ENCODE results near the gene AGGF1.
"Not testable (repeated sequence)": the region's sequence is repeated elsewhere in the genome, so short reads cannot be mapped to it uniquely, and the experiment has no call there.

Gene AGGF1

DNA sequence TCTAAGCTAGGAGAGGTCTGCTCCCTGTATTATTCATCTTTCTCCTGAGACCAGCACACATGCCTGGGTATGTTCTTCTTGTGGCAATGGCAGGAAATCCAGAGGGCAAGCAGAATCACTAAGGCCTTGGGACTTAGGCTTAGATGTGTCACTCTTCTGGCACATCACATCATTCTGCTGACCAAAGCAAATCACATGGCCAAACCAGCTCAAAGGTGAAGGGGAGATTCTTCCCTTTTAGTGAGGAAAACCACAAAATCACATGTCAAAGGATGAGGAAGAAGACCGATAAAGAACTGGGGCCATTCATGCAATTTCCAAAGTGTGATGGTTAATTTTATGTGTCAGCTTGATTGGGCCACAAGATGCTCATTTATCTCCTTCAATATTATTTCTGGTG lies 5.7 kb upstream of the AGGF1 start:
- no peak for FAIRE-seq

DNA sequence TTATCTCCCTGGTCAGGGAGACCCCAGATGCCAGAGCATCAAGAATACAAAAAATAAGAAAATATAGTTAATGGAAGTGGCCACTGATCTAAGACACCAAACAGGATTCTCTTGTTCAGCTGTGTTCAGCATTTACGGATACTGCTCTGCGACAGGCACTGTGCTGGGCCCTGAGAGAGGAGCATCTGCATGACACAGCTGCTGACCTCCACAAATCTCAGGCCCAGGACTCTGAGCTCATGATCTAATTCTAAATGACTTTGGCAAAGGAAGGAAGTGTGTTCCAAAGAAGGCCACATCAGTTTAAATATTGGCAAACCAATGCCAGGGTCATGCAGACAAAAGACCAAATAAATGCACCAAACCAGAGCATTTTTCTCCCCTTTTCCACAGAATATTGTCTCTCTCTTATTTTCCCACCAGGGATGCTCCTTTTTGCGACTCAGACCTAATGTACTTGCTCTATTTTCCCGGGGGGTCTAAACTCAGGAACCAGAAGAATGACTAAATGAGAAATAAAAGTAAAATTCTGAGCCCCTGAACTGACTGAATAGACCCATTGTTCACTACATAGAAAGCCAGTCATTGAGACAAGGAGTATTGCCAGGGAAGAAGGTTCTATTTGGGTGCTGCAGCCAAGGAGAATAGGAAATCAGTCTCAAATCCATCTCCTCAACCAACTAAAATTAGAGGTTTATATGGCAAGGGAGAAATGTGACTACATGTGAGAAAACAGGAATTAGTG lies 1.4 kb upstream of the AGGF1 start:
- no peak for FAIRE-seq

DNA sequence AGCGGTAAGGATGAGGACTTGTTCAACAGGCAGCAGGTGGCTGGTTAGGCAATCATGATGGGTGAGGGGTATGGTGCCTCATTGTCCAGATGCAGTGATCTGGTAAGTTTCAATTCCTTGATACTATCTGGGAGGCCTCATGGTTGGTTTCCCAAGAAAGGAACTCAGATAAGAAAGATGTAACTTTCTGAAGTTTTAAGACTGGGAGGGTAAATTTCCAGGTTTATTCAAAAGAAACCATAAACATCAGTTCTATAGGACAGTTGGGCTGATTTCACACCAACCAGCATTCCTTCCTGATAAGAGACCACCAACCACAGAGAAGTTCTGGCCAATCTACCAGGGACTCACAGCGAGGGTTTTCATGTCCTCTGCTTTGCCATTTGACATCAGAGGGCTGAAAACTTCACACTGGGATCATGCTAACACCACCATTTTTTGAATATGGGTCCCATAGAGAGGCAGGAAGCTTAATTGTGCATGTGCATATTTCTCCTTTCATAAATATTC lies 773 bp upstream of the AGGF1 start:
- no peak for FAIRE-seq

DNA sequence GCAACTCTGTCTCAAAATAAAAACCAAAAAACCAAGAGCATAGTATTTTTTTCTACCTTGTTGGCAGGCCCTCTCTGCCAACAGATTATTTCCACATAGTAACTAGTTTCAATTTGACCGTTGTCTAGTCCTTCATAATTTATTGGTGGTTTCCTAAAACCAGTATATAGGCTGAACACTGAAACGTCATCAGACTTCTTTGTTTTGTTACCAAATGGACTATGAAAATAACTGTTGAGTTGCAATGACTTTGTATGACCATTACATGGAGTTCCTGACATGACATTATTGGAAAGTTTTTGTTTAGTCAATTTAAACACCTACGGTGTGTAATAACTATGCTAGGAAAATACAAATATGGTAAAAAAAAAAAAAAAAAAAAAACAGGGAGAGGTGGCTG lies 1.7 kb downstream of the AGGF1 start:
- FAIRE-seq = no peak

DNA sequence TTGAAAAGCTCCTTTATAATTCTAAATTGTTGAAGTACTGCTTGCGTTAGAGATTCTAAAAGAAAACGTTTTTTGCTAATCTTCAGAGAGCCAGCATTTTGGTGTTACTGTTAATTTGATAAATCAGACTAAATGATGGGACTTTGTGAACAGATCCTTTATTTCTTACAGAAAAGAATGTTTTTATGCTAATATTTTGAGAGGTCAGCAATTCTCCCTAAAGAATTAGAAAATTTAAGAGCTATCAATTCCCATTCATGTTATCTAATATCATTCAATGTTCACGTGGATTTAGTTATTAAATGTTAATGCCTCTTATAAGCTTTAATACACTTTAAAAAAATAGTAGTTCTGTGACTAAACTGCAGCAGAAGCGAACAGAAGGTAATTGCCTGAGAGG lies 2.4 kb downstream of the AGGF1 start:
- FAIRE-seq = no peak

DNA sequence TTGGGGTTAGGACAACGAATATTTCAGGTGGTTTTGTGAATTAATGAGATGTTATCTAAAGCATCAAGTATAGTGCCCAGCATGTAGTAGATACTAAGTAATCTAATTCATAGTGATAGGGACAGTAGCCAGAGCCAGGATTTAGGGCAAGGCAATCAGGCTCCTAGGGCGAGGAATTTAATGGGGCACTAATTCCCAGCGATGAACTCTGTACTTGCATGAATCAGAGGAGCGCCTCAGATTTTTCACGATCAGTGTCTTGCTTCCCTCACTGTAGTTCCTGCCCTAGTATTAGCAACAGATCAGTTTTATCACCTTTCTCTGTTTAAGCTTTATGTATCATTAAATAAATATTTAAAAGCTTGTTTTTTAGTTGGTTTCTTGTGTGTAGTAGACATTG lies 3.1 kb downstream of the AGGF1 start:
- no peak for FAIRE-seq

DNA sequence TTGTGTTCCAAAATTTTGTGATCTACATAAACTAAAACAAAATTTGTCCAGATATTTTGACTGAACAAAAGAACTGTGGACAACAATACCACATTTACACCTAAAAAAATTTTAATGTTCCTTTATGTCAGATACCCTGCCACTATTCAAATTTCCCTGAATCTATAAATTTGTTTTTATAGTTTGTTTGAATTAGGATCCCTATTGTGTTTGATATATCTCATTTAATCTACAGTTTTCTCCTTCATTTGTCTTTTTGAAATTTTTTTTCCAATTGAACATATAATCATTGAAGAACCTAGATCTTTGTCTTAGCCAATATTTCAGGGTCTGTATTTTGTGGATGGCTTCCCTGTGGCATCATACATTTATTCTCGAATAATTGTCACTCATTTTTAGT lies 5.7 kb downstream of the AGGF1 start:
- FAIRE-seq = no peak

DNA sequence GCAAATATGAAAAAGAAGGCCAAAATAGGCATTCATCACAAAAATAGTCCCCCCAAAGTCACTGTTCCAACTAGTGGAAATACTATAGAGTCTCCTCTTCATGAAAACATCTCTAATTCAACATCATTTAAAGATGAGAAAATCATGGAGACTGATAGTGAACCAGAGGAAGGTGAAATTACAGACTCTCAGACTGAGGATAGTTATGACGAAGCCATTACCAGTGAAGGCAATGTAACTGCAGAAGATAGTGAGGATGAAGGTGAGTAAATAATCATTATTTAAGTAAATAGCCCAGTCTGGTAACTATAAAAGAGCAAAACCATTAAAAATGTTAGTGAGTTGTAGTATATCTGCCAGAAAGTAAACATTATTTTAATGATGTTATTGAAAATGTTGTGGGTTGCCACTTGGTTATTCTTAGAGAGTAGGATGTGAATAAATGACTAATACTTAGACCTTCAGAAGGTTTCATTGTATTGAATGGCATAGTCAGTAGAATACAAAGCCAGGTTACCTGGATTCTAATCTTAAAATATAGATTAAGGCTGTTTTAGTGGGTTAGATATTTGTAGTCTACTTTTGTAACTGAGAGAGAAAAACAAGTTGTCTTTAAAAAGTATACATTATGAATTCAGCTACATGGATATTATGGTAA lies 16.3 kb downstream of the AGGF1 start:
- no peak for FAIRE-seq

DNA sequence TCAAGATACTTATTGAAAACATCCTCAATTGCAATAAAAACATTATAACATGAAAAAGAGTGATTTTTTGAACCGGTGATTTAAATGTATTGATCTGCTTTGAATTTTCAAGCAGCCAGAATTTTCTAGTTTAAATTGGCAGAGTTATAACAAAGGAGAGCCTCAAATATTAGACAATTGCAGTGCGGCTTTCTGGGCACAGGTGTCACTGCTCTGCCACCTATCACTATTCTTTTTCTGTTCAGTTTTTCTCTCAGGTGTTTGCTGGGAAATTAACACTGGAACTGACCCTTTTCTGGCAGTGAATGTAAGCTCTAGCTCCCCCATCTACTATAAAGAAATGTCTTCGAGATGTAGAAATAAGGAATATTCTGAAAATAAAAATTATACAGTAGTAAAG lies 33.8 kb downstream of the AGGF1 start:
- FAIRE-seq = no peak

DNA sequence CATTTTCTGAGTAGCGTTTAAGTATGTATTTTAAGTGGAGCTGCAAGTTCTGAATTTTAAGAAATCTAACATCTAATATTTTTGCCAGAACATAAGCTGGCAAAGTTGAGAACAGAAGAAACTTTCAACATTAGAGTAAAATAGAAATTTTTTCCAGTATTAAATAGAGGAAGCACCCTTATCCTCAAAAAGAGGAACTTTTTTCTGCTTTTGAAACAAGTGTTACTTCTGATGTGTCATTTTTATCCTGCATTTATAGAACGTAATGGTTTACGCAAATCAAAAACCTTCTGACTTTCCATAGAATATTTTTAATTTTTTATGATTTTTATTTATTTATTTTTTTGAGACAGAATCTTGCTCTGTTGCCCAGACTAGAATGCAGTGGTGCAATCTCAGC lies 35.1 kb downstream of the AGGF1 start:
- FAIRE-seq = no peak

DNA sequence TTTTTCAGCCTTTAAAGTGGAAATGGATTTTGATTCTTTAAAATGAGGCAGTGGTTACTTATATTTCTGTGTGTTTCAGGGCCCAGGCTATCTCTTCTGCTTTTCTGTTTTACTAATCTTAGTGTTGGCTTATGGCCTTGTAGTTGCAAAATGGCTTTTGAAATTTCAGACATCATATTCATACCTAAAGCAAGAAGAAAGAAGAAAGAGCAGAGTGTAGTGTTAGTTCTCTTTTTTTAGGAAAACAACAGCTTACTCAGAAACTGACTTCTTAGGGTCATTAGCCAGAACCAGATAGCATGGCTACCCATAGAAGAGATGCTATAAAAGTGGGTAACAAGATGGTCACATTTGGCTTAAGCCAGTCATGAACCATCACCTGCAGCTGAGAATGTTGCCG lies 36.0 kb downstream of the AGGF1 start:
- FAIRE-seq = no peak

DNA sequence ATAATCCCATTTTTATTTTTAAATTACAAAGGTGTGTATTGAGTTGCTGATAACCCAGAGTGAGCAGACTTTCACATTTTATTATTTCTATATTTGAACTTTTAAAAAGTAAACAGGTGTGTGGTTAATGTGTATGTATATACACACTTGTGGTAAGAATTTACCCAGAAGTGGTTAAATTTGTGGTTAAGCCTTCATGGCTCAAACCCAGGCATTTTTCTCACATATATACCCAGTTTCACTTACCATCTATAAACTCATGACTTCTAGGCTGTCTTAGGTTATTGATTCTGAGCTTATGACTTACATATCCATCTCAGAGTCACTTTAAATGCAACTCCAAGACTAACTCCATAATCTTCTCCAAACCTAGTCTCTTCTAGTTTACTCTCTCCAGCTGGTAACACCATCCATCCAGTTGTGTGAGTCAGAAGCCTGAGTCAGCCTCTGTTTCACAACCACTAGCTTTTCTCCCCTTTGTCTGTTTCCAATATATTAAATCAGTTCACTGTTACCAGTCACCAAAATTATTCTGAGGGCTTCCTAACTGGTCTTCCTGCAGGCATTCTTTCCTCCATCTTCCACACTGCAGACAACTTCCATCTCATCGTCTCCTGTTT lies 36.7 kb downstream of the AGGF1 start:
- FAIRE-seq = no peak

DNA sequence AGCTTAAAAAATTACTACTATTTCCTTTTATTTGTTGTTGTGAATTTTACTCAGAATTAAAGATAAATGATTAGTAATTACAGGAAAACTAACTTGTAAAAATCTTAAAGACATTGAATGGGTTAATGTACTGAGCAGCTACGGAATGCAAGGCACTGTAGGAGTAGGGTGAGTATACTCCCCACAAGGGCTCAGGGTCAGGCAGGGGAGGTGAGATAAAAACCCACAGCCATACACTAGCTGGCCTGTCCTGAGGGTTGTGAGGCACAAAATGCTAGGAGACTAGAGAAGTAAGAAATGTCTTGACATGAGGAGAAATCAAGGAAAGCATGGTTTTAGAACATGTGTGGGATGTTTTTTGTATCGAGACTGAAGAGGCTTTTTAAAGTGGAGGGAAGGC lies 43.5 kb downstream of the AGGF1 start:
- FAIRE-seq = no peak

DNA sequence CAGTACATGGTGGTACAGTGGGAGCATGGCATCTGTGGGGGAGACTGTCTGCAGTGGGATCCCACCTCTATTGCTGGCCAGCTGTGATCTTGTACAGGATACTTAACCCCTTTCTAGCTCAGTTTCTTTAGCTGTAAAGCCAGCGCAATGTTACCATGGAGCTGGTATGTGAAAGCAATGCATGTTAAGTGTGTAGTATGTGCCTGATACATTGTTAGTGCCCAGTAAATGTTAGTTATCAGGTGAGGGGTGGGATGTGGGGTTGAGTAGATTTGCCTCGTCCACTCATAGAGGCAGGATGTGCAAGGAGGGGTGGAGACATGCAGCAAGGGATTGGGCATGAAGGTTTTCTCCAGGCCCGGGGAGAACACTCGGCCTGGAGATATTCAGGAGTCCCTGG lies 44.5 kb downstream of the AGGF1 start:
- no peak for FAIRE-seq

DNA sequence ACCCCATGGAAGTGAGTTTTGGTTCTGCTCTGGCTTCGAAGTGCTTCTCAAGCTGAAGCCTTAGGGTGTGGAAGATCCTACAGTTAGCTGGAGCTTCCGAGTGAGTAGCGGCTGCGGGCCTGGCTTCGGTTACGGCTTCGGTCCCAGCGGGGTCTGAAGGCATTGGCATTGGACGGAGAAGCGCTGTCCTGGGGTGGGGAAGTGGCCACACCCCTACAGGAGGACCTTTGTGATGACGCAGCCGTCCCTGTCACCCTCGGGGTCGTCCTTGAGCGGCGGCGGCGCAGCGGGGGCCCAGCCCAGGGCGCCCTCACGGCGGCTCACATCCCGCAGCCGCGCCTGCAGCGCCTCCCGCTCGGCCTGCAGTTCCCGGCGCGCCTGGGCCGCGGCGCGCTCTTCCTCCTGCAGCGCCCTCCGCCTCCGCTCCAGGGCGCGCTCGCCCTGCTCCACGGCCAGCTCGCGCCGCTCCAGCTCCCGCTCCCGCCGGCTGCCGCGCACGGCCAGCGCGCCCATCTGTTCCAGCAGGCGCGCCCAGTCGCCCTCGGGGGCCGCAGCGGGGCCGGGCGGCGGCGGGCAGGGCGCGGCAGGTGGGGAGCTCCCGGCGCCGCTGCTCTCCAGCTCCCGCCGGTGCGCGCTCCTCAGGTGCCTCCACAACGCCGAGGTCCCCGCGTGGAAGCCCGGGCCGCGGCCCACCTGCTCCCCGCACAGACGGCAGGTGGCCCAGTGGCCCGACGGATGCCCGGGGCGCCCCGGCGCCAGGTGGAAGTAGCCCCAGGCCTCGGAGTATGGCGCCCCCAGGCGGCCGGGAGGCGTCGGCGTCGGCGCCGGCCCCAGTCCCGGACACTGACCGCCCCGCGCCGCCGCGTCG lies 47.0 kb downstream of the AGGF1 start:
- no peak for FAIRE-seq

DNA sequence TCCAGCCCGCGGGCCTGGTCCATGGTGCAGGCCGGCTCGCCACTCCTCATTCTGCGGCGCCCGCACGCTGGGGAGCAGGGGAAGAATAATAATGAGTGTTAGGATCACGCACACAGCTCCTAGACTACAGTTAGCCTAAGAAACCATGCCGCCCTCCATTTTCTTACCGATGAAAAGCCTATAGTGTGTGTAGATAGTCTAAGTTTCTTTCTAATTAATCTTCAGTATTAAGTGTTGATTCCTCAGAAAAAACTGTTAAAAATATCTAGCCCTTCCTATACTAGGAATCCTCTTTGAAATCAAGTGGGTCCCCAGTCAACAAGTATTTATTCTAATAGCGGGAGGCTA lies 47.6 kb downstream of the AGGF1 start:
- no peak for FAIRE-seq

DNA sequence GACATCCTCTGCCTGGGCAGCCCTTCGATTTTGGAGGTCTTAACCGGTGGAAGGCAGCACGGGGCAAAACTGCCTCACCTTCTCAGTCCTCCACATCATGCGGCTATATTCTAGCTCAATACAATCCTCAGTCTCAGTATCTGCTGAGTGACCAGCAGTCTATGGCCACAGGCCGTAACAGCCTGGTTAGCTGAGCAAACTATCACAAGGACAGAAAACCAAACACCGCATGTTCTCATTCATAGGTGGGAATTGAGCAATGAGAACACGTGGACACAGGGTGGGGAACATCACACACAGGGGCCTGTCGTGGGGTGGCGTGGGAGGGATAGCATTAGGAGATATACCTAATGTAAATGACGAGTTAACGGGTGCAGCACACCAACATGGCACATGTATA lies 50.3 kb downstream of the AGGF1 start:
- FAIRE-seq = not testable (repeated sequence)

DNA sequence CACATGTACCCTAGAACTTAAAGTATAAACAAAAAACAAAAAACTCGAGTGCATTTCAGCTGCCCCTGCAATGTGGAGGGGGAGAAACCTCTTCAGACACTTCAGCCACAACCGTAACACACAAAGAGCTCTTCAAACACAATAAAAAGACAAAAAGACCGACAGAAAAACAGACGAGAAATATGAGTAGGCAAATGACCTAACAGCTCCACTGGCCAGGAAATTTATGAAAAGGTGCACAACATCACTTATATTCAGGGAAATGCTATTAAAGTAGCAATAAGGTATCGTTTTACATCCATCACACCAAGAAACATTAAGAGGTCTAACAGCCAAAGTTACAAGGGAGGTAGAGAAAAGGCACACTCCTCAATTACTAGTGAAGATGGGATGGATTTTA lies 50.7 kb downstream of the AGGF1 start:
- no peak for FAIRE-seq

DNA sequence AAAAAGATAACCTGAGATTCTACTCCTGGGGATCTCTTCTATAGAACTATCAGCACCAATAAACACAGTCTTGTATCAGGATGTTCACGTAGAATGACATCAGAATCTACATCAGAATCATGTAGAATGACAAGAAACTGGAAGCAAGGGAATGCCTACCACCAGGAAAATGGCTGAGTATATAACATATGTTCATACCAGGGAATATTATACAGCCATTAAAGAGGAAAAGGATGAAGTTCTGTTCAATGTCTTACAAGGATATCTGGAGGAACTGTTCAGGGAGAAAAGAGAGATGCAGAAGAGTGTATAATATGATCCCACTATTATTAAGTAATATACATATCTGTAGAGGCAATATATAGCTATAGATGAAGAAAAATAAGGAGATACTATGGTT lies 52.1 kb downstream of the AGGF1 start:
- no peak for FAIRE-seq

DNA sequence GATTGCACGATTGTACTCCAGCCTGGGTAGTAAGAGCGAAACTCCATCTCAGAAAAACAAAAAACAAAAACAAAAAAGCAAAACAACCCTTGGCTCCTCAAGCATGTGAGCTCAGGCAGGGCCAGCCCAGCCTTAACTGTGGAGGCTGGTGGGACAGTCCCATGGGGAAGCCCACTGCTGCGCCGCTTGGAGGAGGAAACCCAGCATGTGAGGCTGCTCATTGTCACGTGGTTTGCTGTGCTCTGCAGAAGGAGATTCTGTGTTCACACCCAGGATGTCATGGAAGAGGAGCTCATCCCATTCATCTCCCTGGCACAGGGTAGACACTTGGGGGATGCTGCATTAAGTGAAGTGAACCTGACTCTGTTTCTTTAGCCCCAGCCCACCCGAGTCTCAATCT lies 52.9 kb downstream of the AGGF1 start:
- no peak for FAIRE-seq

DNA sequence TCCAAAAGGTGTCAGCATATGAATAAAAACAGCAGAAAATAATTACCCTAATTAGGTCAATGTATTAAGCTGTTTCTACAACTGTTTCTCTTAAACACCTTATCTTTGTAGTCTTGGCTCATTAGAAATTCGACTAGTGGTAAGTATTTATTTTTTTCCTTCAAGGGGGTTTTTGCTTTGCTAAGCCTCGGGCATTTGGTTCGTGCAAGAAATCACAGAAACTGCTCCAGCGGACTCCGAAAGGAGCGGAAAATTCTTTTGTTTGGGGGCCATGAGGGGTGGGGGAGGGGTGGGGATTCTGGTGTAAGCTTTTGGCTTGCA lies 56.1 kb downstream of the AGGF1 start:
- no peak for FAIRE-seq

DNA sequence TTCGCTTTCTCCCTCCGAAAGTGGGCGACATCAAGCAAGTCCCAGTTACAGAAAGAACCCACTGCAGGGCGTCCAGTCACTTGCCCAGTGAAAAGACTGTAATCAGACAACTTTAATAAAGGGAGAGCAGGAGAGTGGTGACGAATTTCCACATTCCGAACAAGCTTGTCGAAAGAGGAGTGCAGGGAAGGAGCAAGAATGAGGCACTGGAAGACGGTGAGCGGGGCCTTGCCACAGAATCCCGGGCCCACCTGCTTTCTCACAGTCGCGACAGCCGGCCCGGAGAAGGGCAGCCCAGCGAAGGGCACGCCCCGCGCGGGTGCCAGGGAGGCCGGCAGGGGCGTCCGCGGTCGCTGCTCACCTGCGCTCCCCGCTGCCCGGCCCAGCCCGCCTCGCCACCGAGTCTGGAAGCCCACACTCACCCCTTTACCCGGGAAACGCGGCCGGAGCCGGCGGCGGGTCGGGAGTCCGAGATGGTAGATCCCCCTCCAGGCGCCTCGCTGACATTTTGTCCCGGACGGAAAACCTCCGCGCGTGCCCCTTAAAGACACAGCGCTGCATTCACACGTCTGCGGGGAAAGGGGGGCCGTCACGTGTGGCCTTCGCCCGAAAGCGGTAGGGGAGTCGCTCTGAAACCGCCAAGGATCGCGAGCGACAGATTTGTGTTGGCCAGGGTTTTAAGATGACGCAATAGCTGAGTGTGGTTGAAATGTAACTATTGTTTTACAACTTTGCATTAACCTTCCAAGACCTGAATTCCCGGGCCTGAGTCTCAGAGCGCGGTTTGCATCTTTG lies 56.7 kb downstream of the AGGF1 start, which contains the start of gene ZBED3:
ZBED3 (minus strand) TSS at position 597 of the 795 bp plus-strand sequence. CDS start 9,407 bp downstream, outside the sequence.
- FAIRE-seq = no peak
